H4 (cell line): ENCODE measurements around the gene DPEP1. TPM values are rescaled to one million over a fixed set of nuclear protein-coding genes. Genes with fewer than 3 reads are reported as not detected.
"Not testable (repeated sequence)": the region's sequence is repeated elsewhere in the genome, so short reads cannot be mapped to it uniquely, and the experiment has no call there.

Source experiments
- DNase-seq: peaks from one replicate; pipeline ENCODE4 v3.0.0-alpha.2; 2015; ENCODE audit warnings: low spot score
- total RNA-seq: library from RNA; depleted of rRNA; stranded (reverse); fragments of >200 nt; shearing (Covaris generic); gene quantifications from 2 replicates; pipeline ENCODE4 v1.2.3, GENCODE V29; 2014

DPEP1 gene
- total RNA-seq, 1 experiment from 2014 or later: not detected

DNA sequence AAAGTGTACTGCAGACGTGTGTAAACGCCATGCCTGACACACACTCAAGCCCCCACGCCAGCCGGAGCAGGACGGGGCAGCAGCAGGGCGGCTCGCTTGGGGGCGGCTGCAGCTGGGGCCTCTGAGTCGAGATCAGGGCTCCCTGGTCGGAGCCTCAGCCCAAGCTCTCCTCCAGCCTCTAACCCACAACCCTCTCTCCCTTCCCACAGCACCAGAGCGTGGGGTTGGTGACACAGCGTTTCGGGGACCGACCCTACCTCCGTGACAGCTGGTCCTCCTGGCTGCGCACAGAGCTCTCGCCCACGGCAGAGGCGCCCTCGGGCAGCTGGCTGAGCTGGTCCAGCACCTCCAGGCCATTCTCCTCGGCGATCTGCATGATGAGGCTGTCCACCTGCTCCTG, 32.8 kb downstream of the DPEP1 start:
- no peak for DNase-seq

DNA sequence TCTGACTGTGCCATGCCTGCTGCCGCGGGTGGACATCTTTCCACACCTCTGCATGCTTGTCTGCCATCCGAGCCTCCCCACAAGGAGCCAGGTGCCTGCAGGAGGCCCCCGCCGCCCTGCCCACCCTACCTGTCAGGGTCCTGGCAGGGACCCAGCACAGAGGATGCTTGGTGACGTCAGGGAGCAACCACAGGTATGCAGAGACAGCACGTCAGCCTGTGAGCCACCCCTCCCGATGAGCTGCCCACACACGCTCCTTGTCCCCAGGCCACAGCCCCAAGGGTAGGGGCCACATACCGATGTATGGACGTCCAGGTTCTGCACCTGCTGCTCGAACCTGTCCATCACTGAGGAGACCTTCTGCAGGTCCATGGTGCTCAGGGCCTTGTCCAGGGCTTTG, 33.5 kb downstream of the DPEP1 start:
- no peak for DNase-seq

DNA sequence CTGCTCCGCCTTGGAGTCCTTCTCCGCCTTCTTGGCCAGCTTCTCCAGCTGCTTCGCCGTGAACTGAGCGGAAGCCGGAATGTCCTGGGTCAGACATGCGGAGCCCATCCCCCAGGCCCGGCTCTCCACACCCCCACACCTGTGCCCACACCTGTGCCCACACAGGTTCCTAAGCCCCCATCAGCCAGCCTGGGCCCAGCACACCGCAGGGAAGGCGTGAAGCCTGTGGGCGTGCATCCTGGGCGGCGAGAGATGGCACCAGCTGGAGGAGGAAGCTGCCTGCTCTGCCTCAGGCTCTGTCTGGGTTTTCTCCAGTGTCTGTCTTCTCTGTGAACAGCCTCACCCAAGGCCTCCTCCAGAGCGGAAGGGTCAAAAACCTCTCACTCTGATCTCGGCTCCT, 38.1 kb downstream of the DPEP1 start:
- DNase-seq: no peak

DNA sequence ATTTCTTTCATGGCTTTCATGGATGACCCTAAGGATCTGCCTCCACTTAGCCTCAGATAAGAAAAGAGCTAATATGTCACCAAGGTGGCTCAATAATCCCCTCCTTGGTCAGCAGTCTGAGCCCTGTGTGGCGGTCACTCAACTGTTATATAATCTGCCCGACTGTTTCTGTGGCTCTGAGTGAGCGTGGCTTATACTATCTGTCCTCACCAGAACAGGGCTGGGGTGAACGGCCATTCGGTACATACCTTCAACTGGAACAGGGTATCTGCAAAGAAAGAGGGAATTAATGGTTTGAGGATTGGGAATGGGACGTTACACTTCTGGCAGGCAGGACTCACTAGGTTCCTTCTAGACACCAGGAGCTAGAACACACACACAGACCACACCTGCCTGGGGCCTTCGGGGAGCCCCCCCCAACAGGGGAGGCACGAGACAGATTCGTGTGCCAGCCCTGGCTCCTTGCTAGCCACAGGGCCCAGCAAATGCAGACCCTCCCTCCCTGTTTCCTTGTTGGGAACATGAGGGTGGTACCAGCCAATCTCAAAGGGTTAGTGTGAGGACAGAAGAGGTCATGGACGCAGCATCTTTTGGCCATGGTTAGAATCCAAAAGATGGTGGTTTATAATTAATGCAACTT, 40.3 kb downstream of the DPEP1 start:
- no peak for DNase-seq

DNA sequence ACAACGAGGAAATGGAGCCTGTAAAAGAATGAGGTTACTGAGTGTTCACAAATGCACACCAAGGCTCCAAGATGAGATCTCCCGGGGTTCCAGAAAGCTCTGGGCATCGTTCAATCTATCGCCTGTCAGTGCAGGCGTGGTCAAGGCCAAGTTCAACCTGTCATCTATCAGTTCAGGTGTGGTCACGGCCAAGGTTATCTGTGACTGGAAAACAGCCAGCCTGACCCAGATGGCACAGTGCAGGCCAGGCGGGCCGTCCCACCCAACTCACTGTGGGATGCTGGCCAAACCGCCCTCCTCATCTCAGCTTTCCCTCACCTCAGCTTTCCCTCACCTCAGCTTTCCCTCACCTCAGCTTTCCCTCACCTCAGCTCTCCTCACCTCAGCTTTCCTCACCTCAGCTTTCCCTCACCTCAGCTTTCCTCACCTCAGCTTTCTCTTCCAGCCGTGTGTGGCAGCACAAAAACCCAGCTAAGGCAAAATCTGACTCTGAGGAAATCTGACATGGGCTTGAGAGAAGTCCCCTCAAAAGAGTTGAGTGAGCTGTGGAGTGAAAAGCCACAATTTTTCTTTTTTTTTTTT, 41.7 kb downstream of the DPEP1 start:
- no peak for DNase-seq

DNA sequence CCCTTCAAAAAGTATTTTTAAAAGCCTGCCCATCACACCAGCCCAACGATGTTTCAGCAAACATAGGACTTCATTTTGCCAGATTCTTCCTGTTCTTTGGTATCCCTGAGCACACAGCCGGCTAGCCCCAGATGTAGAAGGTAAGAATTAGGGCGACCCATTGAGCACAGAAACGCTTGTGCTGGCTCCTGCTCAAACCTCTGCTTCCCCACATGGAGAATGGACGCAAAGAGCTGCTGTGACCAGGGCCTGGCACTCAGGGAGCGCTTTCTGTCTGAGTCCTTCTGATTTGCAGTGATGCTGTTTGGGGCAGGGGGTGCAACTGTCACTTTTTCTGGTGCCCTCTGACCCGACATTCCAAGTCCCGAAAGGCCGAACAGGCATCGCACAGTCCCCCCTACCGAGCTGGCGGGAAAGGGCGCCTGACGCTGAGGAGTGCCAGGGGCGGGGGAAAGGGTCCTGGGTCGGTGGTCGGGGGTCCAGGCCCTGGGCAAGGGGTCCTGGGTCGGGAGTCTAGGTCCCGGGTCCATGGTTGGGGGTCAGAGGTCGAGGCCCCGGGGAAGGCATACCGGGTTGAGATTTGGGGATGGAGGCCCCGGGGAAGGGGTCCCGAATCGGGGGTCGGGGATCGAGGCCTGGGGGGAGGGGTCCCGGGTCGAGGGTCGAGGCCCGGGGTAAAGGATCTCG, 43.1 kb downstream of the DPEP1 start:
- no peak for DNase-seq

DNA sequence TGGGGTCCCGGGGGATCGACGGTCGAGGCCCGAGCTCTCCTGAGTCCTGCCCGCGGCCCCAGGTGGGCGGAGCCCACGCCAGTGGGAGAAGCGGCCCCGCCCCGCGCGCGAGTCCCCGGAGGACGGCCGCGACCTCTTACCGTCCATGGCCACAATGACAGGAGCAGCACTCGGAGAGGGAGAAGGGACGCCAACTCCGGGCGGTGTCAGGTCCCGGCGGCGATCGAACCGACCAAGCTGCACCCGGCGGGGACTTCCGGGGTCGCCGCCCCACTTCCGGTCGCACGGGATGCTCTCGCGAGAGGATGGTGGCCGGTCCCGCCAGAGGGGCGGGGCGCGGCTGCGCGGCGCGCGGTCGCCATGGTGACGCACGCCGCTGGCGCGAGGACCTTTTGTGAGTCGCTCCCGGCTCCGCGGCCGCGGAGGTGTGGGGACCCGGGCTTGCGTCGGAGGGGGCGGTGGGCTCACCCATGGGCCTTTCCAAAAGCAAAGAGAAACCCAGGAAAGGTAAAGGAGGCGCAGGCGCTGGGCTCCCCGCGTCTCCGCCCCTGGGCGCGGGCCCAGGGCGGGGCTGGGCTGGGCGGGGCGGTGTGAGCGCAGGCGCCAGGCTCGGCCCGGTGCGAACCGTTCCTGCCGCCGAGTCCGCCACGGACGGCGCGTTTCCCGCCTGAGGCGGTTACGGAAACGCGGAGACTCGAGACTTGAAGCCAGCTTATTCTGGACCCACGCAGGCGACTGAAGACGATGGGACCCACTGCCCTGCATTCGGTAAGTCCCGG, 44.2 kb downstream of the DPEP1 start, which contains the start of the genes CHMP1A and SPATA33:
CHMP1A (minus strand) TSS at position 267 of the 779 bp plus-strand sequence; CDS start at position 147, 120 bp downstream.
SPATA33 (plus strand) TSS at position 395 of the 779 bp plus-strand sequence; CDS start at position 471, 76 bp downstream.
- peak; percentile 83 for DNase-seq

DNA sequence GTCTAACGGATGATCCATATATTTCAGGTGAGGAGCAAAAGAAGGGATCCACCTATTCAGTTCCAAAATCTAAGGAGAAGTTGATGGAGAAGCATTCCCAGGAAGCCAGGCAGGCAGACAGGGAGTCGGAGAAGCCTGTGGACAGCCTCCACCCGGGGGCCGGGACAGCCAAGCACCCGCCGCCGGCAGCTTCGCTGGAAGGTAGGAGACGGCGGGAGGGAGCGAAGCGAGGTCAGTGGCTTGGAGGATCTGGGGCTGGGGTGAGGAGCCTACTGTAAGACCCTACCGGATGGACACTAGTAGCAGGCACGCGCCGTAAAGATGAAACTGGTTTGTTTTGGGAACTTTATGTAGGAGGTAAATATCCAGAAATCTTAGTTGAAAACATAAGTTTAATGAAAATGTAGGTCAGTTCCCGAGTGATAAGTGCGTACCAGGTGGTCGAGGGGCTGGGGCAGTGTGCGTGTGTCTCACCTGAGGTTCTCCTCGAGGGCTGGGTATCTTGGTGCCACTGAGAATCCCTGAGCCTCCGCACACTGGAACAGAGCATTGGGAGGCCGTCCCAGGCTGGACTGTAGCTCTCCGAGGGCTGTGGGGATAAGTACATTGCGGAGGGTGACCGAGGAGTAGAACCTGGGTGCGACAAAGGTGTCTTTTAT, 44.9 kb downstream of the DPEP1 start:
- no peak for DNase-seq

DNA sequence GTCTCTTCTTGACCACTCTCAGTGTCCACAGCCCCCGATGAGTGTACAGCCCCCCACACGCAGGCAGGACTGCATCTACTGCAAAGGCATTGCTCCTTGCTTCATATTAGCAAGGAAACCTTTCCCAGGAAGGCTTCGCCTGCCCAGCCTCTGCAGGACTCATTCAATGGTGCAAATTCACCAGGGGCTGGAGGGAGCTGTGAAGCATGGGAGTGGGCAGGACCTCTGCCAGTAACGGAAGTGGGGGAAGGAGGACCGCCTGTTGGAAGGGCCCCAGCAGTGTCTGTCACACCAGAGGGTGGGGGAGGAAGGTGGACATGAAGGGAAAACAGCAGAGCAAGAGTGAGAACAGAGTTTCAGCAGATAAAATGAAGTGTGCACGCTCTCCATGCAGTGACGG, 46.7 kb downstream of the DPEP1 start:
- no peak for DNase-seq

DNA sequence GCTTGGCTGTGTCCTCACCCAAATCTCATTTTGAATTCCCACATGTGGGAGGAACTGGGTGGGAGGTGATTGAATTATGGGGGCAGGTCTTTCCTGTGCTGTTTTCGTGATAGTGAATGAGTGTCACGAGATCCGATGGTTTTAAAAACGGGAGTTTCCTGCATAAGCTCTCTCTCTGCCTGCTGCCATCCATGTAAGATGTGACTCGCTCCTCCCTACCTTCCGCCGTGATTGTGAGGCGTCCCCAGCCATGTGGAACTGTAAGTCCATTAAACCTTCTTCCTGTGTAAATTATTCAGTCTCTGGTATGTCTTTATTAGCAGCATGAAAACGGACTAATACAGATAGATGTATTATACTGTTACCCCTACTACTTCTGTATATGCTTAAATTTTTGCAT, 47.8 kb downstream of the DPEP1 start:
- DNase-seq: no peak

DNA sequence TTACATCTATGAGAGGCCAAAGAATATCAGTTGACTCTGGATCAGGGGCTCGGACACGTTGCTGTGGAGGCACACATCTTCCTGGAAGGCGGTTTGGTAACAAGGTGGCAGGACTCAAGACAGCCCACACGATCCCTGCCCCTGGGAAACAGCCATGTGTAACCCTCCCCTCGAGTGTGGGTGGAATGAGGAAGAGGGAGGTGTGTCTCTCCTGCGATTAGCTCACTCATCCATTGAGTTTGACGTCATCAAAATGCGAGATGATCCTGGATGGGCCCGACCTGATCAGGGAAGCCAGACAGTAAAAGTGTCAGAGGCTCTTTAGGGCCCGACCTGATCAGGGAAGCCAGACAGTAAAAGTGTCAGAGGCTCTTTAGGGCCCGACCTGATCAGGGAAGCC, 50.8 kb downstream of the DPEP1 start:
- DNase-seq: not testable (repeated sequence)

DNA sequence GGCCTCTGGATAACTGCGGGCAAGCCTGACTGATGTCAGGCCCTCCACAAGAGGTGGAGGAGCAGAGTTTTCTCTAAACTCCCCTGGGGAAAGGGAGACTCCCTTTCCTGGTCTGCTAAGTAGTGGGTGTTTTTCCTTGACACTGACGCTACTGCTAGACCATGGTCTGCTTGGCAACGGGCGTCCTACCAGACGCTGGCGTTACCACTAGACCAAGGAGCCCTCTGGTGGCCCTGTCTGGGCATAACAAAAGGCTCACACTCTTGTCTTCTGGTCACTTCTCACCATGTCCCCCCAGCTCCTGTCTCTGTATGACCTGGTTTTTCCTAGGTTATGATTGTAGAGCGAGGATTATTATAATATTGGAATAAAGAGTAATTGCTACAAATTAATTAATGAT, 53.6 kb downstream of the DPEP1 start:
- DNase-seq: not testable (repeated sequence)

DNA sequence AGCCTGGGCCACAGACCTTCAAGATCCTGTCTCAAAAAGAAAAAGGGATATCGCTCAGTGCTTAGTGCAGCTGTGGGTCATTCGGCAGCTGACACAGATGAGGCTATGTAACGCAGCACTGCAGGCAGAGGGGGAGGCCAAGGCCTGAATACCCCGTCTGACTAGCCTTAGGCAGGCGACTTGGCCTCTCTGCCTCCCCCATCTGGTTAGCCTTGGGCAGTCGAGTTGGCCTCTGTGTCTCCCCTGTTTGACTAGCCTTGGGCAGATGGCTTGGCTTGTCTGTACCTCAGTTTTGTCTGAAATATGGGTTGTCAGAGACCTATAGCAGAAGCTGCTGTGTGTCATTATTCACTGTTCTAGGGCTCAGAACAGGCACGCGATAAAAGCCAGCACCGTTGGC, 54.2 kb downstream of the DPEP1 start:
- peak; percentile 2 for DNase-seq

DNA sequence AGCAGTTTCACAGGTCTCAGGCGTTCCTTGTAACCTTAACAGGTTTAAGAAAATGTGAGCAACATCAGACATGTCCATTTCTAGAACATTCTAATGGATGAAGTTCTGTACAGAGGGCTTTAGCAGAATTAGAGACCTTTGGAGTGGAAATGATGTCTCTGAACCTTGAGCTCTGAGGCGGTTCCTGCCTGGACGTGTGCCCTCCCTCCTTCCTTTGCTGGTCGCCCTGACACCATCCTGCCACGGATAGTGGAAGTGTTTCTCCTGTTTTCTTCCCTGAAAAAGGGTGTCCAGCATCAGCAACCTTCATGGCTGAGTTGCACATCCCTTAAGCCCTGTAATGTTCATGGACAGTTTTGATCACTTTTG, 55.3 kb downstream of the DPEP1 start:
- no peak for DNase-seq

DNA sequence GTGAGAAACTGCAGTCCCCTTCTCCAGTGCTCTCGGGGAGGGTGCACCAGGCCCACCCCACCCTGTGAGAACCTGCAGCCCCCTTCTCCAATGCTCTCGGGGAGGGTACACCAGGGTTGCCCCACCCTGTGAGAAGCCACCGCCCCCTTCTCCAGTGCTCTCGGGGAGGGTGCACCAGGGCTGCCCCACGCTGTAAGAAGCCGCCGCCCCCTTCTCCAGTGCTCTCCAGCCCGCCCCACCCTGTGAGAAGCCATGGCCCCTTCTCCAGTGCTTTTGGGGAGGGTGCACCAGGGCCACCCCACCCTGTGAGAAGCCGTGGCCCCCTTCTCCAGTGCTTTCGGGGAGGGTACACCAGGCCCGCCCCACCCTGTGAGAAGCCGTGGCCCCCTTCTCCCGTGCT, 56.3 kb downstream of the DPEP1 start:
- no peak for DNase-seq

DNA sequence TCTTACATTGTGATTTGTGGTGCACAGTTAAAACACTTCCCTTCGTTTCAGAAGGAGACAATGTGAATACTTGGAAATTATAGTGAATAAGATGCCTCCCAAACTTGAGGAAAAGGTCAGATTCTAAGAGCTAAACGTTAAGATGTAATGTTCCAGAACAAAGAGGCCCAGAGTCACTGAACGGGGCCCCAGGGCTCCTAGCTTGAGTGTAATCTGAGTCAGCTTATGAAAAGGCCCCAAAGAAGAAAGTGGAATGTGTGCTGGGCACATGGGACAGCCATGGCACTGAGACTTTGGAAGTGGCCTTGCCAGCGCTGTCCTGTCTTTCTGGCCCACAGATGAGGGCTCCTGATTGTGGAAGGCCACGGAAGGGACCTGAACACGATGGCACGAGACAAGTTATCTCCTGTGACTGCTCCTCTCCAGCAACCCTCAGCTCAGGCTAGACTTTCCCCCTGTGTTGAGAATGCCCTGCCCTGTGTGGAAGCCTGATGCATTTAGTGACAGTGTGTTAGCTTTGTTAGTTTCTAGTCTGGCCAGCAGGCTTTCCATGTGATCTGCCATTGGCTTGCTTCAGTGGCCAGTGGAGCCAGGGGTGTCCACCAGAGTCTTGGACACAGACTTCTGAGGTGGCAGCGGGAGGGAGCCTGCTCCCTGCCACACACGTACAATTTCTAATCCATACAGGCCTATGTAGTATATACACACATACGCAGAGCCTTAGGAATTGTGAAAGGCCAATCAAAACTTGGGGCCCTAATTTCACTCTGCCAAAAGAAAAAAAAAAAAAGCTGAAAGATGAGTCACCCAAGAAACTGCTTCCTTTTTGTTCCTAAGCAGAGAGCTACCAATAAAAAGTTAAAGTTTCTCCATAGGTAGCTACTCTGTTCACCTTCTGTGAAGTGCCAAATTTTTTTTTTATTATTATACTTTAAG, 57.3 kb downstream of the DPEP1 start:
- no peak for DNase-seq

DNA sequence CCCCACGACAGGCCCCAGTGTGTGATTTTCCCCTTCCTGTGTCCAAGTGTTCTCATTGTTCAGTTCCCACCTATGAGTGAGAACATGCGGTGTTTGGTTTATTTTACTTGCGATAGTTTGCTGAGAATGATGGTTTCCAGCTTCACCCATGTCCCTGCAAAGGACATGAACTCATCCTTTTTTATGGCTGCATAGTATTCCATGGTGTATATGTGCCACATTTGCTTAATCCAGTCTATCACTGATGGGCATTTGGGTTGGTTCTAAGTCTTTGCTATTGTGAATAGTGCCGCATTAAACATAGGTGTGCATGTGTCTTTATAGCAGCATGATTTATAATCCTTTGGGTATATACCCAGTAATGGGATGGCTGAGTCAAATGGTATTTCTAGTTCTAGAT, 58.1 kb downstream of the DPEP1 start:
- not testable (repeated sequence) for DNase-seq

DNA sequence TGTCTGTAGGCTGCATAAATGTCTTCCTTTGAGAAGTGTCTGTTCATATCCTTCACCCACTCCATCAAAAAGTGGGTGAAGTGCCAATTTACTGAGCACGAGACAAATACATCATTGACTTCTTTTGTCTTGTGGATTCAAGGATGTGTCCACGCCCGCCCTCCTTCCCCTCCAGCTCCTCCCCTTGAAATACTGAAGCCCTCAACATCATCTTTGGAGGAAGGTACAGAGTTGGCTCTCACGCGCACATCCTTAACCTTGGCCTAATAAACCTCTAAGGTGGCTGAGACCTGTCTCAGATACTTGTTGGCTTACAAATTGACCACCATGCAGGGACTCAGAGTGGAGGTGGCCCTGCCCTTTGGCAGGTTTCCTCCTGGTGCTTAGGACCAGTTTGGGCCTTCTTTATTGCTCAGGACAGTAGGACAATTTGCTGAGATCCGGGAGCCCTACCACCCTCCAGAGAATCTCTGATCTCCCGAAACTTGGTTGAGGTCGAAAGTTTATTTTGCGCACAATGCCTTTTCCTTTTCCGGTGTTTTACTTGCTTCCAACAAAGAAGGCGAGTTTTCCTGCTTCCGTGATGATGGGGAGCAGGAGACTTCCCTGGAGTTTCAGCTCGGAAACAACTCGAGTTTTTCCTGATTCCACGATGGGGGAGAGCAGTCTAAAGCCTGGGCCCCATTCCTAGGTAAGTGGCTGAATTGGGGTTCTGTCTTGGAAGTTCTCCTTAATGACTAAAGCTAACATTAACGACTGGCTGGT, 58.9 kb downstream of the DPEP1 start:
- no peak for DNase-seq

DNA sequence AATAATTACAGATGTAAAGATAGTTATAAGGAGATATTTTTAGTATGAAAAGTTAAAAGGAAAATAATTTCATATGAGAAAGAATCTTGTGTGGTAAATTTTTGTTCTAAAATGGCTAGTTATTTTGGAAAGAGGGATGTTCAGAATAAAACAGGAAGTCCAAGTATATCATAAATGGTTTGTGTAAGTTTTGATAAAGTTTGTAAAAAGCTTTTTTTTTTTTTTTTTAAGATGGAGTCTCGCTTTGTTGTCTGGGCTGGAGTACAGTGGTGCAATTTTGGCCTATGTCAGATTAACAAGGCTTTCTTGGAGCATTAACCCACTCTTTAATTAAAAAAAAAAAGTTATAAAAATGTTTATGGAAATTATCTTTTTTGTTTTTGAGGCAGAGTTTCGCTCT, 64.8 kb downstream of the DPEP1 start:
- DNase-seq: no peak

DNA sequence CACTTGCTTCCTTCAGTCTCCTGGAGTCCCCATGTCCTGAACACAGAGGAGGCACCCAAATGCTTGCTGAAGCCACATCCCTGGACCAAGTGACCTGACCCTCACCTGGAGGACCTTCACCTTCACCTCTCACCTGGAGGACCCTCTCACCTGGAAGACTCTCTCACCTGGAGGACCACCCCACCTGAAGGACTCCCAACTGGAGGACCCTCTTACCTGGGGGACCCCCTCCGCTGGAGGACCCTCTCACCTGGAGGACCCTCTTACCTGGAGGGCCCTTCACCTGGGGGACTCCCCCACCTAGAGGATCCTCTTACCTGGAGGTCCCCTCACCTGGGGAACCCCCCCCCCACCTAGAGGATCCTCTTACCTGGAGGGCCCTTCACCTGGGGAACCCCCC, 72.5 kb downstream of the DPEP1 start:
- DNase-seq: no peak
